Skin of body (tissue), 2 donors: Measurements from ENCODE around the gene KRTAP10-8. TPM values are rescaled to one million over a fixed set of nuclear protein-coding genes. Genes with fewer than 3 reads are reported as not detected.
"Not testable (repeated sequence)": the region's sequence is repeated elsewhere in the genome, so short reads cannot be mapped to it uniquely, and the experiment has no call there.

Experiments used
- DNase-seq: peaks from one replicate; lab custom pipeline; 2025; lab: John Stamatoyannopoulos, UW
- total RNA-seq: library from RNA; depleted of rRNA; stranded (reverse); fragments of >200 nt; gene quantifications from one replicate; pipeline ENCODE4 v1.2.3, GENCODE V29; 2014

The KRTAP10-8 gene
- total RNA-seq, 1 donor from 2014 or later, result not detected

DNA sequence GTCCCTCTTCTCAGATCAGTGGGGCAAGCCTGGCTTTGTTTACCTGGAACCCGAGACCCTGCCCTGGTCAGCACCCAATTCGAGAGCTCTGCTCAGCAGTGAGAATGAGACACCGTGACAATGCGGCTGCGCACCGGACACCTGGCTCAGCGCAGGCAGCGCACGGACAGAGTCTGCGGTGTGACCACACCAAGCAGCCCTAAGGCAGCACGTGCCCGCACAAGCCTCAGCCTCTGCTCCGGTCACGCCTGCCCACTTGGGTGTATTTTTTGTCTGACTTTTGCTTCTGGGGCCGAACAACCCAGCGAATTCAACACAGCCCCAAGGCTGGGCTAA lies 4.7 kb downstream of the KRTAP10-8 start:
- DNase-seq, result no peak

DNA sequence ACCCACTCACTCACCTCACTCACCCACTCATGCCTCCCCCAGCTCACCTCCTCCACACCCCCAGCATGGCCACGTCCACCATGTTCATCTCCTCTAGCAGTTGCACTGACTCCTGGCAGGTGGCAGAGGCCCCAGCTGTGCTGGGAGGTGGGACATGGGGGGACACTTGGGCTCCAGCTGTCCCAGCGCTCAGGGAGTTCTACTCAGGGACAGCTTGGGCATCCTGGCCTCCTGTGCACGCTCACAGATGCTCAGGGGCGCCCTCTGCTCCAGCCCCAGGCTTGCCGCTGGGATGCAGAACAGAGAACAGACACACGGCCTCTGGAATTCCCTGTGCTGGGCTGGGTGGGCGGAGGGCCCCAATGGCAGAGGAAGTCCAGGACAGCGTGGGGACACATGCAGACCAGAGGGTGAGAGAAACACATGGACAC lies 5.2 kb downstream of the KRTAP10-8 start:
- no peak for DNase-seq

DNA sequence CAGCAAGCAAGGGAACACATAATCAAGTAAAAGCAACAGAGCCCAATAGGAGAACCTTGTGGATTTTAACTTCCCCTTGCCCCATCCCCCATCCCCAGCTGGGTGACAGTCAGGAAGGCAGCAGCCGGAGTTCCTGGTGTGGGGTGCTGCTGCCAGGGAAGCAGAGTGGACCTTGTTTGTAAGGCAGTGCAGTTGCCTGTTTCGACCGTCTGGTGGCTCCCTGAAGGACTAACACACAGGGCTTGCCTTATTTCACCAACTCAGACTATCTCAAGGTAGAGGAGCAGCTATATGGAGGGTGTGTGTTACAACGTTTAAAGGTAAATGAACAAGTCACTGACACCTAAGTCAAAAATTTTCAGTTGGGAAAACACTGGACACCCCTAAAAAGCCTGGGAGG lies 6.6 kb downstream of the KRTAP10-8 start:
- no peak for DNase-seq

DNA sequence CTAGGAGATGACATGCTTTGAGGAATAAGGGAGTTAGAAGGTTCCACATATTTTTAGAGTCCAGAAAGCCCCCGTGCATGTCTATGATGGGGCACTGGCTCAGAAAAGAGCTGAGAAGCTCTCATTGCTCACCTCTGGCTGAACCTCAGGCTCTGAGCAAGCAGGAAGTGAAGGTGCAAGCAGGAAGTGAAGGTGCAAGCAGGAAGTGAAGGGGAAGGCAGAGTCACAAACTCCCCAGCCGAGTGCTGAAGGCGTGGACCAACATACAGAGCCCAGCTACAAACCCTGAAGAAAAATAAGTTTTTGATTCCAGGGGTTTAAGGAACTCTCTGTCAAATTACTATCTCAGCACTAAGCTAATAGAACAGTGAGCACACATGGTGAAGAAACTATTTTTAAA lies 7.0 kb downstream of the KRTAP10-8 start:
- DNase-seq, result no peak

- no peak for DNase-seq
These were observed 8.0 kb downstream of the KRTAP10-8 start for GRCh38 chr21:44619886-44620285.

GRCh38 chr21:44623575-44623974 lies 11.7 kb downstream of the KRTAP10-8 start:
- no peak for DNase-seq

DNA sequence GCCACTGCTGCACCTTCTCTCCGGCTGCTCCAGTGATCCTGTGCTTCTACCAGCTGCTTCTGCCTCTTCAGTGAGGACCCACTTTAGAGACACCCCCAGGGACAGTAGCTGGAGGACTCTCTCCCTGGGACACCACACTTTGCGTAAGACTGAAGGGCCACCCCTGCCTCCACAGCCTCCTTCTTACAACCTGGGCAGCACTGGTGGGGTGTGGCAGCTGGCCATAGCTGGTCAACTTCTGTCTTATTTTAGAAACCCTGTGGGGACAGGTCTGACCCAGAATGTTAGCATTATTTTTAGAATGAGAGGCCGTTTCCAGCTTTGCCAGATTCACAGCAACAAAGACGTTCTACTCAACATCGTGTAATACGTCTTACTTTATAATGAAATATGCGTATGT lies 13.9 kb downstream of the KRTAP10-8 start:
- no peak for DNase-seq

GRCh38 chr21:44626262-44626661 lies 14.4 kb downstream of the KRTAP10-8 start:
- no peak for DNase-seq

DNA sequence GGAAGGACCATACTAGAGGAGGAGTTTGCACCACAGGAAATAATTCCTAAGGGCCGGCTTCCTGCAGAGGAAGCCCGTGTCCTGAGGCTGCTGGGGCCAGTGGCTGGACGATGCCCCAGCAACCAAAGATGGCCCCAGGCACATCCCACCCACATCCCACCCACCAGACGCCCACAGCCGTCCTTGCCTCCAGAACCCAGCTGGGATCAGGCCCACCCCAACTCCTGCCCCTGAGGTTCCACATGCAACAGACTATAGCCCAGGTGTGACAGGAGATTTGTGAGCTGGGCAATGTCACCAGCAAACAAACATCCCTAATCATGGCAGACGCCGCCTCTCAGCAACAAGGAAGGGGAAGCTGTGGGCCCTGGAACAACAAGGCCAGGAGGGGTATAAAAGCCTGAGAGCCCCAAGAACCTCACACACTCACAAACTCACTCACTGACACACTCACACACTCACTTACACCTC lies 14.8 kb downstream of the KRTAP10-8 start, which contains the start of gene KRTAP10-9:
TSS of gene KRTAP10-9 (plus strand) at position 421 of the 471 bp plus-strand sequence. CDS start 79 bp downstream, outside the sequence.
- DNase-seq, result no peak

GRCh38 chr21:44627181-44627822 lies 15.4 kb downstream of the KRTAP10-8 start:
- not testable (repeated sequence) for DNase-seq

DNA sequence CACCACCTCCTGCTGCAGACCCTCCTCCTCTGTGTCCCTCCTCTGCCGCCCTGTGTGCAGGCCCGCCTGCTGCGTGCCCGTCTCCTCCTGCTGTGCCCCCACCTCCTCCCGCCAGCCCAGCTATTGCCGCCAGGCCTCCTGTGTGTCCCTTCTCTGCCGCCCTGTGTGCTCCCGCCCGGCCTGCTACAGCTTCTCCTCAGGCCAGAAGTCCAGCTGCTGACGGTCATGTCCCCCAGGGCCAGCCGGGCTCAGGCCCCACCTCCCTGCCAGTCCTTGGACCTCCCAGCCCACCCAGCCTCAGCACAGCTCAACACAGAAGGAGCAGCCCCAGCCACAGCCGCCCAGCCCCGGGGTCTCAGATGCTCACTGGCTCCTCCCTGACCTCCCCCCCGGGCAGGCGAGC lies 16.0 kb downstream of the KRTAP10-8 start:
- not testable (repeated sequence) for DNase-seq

DNA sequence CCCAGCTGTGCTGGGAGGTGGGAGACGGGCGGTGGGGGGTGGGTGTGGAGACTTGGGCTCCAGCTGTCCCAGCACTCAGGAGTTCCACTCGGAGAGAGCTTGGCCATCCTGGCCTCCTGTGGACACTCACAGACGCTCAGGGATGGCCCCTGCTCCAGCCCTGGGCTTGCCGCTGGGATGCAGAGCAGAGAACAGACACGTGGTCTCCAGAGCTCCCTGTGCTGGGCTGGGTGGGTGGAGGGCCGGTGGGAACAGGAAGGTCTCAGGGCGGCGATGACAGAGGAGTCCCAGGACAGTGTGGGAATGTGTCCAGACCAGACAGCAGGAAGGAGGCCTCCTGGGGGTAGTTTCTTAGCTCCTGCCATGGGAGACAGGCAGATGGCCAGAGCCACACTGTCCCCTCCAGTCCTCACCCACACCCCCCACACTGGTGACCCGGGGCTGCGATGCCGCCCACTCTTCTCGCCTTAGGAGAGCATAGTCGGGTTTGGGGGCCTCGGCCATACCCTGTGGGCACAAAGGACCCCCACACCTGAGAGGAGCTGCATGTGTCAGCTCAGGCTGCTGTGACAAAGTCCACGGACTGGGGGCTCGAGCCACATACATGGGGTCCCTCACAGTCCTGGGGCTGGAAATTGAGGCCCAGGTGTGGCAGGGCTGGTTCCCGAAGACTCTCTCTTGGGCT lies 17.0 kb downstream of the KRTAP10-8 start:
- DNase-seq, result no peak

- DNase-seq, result no peak
These were observed 18.6 kb downstream of the KRTAP10-8 start for GRCh38 chr21:44630440-44630839.

- no peak for DNase-seq
These were observed 20.2 kb downstream of the KRTAP10-8 start for GRCh38 chr21:44632067-44632466.

DNA sequence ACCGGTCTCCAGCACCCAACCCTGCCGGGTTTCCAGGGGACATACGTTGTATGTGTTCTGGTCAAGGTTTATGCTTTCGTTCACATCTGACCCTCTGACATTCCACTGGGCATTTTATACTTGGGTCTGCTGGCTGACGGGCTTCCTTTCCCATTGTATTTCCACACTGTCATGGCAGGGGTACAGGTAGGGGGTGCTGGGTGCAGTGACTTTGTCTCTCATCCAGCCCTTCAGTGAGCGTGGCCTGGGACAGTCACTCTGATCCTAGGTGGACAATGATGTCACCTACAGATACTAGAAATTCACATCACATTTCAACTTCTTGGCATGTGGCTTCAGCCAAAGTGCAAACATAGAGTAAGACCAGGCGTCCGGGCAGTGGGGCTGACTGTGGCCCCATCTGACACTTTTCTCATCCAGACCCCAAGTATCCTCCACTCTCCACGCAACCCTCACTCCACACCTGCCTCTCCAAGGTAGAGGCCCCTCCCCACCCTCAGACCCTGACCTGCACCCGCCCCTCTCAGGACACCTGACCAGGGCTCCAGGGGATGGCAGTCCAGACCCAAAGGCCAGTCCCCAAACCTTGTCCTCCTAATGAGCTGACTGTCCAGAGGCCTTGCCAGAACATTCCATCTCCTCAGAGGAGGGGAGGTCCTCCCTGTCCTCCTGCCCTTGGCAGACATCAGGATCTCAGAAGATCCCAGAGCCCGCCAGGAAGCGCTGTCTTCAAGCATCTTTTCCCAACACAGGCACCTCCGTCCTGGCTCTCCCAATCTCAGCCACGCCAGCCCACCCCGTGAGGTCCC lies 24.5 kb downstream of the KRTAP10-8 start:
- DNase-seq, result no peak

DNA sequence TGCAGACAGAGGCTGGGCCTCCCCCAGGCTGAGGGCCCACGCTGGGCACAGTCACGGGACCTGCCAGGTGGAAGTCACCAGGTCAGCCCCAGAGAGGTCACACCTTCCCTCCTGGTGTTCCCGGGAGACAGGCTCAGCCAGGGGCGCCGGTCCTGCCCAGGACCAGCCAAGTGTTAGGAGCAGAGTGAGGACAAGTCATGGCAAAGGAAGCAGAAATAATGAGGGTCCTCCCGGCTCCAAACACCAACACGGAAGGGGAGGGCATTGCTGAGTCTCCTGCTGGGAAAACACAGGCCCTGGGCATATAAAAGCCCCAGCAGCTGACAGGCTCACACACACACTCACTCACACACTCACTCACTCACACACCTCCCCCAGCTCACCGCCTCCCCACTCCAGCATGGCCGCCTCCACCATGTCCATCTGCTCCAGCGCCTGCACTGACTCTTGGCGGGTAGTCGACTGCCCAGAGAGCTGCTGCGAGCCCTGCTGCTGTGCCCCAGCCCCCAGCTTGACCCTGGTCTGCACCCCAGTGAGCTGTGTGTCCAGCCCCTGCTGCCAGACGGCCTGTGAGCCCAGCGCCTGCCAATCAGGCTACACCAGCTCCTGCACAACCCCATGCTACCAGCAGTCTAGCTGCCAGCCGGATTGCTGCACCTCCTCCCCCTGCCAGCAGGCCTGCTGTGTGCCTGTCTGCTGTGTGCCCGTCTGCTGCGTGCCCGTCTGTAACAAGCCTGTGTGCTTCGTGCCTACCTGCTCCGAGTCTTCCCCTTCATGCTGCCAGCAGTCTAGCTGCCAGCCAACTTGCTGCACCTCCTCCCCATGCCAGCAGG lies 25.4 kb downstream of the KRTAP10-8 start, which contains the start of gene KRTAP10-10:
TSS of gene KRTAP10-10 (plus strand) at position 339 of the 833 bp plus-strand sequence. CDS start at position 401, 62 bp downstream.
- DNase-seq, result no peak

GRCh38 chr21:44637851-44638348 lies 26.0 kb downstream of the KRTAP10-8 start:
- DNase-seq, result not testable (repeated sequence)

DNA sequence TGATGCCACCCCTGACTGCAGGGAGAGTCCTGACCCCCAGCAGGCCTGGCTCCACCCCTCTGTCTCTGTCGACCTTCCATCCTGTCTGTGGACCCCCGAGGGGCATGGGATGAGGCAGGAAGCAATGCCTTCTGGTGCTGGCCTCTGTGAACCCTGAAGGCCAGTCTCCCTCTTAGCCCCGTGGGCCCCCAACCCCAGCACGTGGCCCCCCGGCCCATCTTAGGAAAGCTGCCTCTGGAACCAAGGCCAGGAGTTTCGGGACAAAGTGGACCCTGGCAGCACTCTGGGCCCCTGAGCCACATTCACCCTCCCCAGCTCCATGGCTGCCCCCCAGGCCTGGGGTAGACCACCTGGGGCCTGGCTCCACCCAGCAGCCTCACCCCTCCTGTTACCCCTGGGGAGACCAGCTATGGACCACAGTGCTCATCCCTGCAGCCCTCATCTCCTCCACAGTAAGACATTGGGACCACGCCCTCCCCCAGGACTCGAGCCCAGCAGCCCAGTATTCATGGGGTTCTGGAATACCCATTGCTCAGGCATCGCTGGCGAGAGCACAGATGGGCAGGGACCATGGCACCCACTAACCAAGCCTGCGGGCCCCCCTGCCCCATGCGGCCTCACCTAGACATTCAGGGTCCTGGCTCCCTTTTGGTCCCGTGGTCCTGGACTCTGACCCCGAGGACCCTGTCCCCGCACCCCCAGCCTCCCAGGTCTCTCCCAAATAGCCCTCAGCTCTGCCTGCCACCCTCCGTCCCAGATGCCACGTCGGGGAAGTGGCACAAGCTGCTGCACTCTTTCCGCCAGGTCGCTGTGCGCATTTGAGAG lies 26.8 kb downstream of the KRTAP10-8 start:
- DNase-seq, result not testable (repeated sequence)

DNA sequence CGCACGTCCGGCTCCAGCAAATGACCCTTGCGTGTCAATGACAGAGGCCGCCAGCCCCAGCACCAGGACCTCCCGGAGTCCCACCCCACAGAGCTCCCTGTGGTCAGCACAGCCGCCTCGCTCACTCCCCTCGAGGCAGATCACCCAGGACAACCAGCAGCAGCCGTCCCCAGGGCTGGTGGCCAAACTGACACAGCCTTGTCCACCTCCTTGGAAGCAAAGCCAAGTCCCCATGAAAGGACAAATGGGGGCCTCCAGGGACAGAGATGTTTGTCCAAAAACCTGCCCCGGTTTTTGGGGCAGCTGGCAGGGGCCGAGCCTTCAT lies 27.4 kb downstream of the KRTAP10-8 start:
- DNase-seq, result no peak

DNA sequence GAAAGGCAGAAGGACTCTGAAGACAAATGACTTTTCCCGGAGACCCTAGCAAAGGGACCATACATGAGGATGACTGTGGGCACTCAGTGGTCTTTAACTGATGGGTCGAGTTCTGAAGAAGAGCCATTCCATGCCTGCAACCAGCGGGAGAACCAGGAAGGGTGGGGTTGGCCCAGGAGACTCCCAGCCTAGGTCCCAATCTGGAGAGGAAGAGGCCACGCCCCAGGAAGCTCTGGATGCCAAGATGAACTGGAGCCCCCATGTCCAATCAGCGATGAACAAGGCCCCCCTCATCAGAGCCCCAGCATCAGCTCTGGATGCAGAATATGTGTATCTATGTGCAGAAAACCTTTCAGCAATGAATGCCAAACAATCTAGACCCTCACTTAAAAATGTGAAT lies 28.9 kb downstream of the KRTAP10-8 start:
- no peak for DNase-seq
